NCI-H748 (cell line): ENCODE measurements around the gene HYDIN.
"Not testable (repeated sequence)": the region's sequence is repeated elsewhere in the genome, so short reads cannot be mapped to it uniquely, and the experiment has no call there.

Experiments
- DNase-seq: peaks from one replicate; lab custom pipeline; 2025; ENCODE audit not compliant: unreplicated experiment; lab: John Stamatoyannopoulos, UW

Gene HYDIN

DNA sequence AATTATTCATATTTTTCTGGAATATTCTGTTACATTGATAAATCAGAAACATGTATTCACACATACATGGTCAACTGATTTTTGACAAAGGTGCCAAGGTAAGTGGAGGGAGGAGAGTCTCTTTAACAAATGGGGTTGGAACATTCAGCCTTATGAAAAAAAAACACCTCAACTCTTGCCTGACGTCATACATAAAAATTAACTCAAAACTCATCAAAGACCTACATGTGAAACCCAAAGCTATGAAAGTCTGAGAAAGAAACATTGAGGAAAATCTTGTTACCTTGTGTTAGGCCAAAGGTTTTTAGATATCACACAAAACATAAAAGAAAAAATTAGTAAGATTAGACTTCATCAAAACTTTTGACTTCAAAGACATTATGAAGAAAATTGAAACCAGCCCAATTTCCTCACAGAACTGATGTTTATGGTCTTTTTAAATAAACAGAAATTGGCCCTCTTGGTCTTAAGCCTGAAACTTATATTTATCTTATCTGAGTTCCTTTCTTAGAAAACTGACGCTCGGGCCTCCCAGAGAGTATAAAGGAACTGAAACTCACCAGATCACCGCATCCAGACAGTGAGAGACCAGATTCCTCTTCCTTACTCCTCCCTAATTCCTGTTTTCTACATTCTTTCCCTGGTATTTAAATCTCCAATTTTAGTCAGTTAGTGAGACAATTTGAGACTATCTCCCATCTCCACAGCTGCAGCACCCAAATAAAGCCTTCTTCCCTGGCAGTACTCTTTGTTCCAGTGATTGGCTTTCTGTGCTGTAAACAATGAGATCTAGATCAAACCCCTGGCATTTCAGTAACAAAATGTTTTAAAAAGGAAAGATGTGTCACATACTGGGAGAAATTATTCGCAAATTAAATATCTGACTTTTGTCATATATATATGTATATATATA lies 4.0 kb downstream of the HYDIN start:
- no peak for DNase-seq

DNA sequence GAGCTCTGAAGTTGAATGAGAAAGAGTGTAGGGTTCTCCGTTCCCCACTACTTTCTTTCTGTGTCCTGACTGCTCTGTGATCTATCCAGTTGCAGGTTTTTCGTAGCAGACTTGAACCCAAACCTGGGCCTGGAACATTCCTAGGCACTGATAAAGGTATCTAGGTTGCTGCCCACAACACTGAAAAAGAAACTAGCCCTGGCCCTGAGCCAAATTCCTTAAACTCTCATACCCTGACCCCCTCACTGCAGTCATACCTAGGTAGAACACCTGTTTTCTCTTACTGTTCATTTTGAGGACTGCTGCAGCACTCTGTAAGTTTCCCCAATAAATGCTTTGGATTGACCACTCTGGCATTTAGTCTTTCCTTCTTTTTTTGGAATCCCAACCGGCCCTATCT lies 5.4 kb downstream of the HYDIN start:
- no peak for DNase-seq

DNA sequence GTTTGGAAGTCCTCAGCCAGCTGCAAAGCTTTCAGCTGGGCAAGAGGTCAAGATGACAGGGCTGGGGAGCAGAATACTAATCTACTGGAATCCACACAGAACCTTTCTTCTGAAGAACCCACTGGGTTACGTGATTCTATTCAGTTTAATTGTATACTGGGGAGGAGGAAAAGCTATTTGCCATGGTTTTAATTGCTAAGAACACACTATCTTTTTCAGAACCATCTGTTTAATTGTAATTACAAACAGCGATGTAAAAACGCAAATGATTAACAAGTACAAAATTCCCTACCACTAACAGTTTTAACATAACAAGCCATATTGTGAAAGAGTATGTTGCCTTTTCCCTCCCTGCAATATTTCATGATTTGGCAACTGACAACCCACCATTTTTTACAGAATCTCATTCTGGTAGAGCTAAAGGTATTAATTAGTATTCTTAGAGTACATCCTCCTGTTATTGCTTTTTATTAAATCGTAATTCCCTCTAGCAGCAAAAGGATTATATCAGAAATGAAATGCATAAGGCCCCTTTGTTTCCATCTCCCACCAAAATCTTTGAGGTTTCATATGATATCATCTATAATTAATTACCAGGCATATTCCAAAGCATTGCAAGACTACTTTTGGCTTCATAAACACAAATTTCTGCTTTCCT lies 12.1 kb downstream of the HYDIN start:
- DNase-seq, result peak; percentile 34

DNA sequence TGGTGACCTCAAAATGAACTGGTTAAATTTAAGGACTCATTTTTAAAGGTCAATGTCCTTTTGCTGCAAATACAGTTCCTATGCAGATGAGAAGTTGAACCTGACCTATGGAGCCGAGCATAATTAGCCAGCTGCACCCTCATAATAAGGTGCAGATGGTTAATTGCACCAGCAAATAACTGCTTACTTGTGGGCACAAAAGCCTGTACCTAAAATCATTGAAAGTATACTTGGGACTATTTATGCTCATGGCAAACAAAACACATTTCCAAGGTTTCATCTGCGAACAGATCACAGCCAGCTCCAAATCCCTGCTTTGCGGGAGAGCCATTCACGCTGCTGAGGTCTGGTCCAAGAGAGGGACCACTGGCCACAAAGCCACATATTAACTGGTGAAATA lies 13.0 kb downstream of the HYDIN start:
- peak; percentile 69 for DNase-seq

DNA sequence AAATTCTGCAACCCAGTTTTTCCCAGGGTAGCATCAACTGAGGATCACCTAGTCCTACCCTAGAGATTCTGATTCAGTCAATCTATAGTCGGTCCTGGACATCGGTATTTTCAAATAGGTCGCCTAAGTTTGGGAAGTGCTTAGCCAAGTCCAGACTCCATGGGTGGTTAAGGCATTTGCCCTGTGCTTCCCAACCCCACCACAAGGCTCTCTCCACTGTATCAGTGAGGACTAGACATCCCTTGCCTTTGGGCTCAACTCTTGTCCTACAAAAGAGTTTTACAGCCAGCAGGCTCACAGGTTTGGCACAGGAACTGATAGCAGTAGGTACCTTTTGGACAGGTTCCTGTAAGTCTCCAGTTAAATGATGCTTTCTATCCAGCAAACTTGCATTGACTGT lies 13.8 kb downstream of the HYDIN start:
- DNase-seq, result peak; percentile 10

DNA sequence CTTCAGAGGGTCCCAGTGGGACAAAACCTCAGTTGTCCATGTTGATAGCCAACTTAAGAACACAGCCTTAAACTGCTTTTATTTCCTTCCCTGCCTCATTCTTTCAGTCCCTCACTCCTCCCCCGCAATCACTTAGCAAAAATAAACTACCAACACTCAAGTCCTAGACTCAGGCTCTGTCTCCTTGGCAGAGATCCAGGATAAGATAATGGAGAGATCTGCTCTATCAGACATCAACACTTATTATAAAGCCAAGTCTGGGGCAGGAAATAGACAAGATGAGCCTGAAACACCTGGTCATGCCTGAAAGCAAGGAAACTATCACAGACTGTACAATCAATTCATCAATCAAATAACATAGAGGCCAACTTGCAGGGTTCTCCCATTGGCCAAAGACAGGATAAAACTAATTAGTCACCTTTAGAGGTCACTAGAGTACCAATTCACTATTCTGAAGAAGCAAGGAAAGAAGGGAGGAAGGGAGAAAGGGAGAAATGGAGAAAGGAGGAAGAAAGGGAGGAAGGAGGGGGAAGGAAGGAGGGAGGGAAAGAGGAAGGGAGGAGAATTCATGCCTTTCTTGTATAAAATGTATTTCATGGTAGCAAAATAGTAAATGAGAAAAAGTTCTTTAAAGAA lies 15.7 kb downstream of the HYDIN start:
- DNase-seq, result peak; percentile 79

DNA sequence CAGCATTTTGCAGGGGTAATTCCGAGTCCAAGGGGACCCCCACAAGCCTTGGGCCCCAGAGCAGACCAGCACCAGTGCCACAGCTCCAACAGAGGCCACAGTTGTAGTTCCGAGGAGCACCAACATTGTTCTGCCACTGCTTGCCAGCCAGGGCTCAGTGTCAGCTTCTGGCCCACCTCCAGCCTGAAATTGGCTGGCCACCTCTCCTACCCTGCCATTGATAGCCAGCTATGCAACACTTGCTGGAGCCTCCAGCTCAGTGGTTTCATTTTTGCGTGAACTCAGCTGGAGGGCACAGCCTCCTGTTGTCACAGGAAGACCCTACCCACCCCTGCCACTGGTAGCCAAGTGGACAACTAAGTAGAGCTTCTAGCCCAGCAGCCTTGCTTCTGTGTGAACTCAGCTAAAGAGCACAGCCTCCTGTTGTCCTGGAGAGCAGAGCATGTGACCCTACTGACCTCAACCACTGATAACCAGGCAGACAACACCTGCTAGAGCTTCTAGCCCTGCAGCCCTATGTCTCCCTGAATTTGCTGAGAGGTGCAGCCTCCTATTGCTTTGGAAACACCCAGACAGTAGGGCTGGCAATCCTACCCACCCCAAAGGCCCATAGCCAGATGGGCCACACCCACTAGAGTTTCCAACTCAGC lies 24.9 kb downstream of the HYDIN start:
- DNase-seq, result no peak

DNA sequence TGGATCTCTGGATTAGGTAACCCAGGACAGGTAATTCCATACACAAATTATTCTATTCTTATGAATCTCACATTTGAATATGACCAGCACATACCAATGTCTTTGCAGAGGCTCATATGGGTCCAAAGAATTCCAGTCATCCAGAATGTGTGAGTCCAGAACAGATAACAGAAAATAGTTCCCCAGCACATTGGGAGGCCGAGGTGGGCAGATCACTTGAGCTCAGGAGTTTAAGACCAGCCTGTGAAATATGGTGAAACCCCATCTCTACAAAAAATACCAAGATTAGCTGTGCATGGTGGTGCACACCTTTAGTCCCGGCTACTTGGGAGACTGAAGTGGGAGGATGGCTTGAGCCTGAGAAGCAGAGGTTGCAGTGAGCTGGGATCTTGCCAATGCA lies 26.9 kb downstream of the HYDIN start:
- DNase-seq, result no peak

DNA sequence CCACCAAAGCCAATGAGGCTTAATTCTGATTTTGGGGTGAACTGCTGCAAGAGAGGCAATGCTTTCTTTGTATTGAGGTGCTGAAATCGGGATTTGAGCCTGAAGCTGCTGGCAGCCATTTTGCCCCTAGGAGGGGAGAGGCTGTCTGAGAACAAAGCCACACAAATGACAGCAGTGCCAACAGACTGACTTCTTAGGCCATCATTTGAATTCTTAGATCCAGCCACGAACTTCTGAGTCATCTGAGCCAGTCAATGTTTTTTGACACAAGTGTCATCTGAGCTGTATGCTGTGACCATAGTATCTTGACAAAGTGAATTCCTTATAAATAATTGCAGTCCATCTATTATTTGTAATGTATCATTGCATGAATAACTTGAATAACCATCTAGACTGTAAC lies 29.0 kb downstream of the HYDIN start:
- no peak for DNase-seq

DNA sequence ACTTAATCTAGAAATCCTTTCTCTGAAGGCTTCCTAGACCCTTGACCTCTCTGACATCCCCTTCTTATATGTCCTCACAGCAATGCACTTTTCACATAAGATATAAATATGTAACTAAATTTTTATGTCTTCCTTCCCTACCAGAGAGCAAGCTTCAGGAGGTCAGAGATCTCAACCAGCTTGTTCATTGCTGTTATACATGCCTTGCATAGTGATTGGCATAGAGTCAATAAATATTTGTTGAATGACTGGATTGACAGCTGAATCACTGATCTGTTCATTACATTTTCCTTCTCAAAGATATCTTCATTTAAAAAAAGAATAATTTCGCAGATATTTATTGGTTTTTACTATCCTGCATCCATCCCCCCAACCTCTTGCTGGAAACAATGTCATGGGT lies 29.5 kb downstream of the HYDIN start:
- DNase-seq, result no peak

DNA sequence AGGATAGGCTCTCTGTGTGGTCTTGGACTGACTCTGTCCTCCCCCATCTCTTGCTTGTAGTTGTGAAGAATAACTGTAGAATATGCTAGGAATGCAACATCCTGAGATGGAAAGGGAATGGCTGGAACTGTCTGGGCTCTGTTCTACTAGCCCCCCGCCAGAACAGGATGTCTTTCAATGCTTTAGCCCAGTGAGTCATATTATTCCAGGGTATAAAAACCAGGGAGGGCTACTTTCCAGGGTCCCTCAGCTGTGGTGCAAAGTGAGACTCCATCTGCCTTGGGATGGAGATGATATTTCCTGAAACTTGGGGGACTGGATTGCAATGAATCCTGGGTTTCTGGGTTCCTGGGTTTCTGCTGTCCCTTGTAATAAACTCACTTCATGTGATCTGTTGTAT lies 32.1 kb downstream of the HYDIN start:
- no peak for DNase-seq

DNA sequence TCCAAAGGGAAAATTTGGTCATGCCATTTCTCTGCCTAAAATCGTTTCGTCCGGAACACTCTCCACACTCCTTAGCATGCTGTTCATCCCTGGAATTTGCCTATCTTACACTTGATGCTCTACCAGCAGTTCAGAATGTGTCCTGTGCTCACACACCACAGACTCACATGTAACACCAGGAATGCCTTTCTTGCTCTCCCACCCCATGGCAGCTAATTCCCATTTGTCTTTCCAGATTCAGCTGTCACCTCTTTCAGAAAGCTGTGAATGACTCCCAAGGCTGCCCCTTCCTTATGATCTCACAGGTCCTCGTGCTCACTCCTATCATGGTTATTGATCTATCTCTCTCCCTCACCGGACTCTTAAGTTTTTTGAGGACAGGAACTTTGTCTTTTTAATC lies 38.1 kb downstream of the HYDIN start:
- no peak for DNase-seq

DNA sequence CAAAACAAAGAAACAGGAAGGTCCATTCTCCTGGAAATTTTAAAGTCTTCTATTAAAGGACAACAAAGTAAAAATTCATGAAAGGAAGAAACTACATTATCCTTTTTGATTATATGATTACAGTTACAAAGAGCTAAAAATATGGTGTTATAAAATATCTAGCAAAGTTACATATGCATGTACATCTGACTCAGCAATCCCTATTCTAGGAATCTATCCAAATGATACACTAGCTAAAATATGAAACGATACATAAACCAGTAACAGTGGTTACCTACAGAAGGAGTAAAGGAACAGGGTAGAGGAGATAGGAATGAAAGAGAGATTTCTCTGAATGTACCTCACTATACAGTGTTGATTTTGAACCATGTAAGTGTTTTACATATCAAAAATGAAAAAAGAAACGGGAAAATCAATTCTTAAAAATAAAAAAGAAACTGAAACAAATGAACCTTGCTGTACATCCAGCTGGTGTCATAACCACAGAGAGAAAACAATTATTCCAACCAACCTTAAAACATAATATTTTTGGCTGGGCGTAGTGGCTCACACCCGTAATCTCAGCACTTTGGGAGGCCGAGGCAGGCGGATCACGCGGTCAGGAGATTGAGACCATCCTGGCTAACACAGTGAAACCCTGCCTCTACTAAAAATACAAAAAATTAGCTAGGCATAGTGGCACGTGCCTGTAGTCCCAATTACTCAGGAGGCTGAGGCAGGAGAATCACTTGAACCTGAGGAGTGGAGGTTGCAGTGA lies 41.4 kb downstream of the HYDIN start:
- no peak for DNase-seq

DNA sequence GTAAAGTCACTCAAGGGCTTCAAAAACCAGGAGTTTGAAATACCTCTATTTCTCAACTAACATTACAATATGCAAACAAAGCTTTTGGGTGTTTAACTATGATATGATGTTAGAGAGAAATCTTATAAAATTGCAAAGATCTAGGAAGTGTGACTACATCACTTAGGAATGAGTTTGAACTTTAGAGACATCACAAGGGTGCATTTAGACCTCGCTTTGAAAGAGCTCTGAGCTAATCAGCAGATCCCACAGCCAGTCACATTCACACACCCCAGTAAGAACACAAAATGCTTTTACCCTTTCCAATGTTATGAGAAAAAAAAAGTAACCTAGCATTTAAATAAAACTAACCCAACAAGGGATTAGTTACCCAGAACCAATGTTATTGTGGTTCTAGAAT lies 45.2 kb downstream of the HYDIN start:
- DNase-seq, result no peak

DNA sequence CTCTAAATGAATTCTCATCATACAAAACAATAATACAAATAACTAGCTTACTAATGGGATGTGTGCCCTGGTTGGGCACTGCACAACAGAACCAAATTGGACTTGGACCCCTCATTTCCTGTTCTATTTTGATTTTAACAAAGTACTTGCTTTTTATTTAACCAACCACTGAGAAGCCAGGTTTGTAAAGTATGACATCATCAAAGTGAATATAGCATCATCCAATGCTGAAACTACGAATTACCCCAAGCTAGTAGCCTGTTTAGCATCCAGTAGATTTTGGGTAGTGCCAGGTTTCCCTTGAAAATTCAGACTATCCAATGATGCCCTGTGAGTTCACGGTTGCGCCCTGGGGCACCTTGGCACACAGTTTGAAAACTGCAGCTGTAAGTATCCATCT lies 51.0 kb downstream of the HYDIN start:
- no peak for DNase-seq

DNA sequence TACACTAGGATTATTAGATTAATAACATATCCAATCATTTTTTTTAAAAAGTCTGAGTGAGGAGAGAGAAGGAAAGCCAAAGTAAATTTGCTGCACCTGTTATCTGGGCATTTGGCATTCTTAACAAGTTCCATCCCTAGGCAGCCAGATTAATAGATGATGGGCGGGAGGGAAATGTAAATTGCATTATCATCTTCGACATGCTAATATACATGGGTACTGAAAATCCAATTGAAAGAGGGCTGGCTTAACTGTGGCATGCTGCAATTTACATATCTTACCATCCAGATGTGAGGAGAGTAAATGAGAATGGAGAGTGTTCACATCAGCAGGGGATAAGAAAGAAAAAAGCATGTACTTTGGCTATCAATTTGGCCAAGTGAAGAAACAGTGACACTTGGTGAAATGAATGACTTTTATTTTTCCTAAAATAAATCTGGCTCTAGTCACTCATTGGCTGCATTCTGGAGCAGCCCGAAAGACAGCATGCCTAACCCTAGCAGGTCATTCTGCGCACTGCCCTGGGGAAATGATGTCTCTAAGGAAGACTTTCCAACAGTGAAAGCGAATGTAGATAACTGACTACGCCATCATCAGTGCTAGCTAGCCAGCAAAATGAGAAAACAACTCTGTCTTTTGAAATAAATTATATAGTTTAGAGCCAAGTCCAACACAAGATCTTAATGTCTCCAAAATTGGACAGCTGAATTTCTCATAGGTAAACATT lies 57.9 kb downstream of the HYDIN start:
- no peak for DNase-seq

DNA sequence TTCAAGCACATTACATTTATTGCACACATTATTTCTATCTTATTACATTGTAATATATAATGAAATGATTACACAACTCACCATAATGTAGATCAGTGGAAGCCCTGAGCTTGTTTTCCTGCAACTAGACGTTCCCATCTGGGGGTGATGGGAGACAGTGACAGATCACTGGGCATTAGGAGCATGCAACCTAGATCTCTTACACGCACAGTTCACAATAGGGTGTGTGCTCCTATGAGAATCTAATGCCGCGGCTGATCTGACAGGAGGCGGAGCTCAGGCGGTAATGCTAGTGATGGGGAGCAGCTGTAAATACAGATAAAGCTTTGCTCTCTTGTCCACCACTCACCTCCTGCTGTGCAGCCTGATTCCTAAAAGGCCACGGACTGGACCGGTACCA lies 69.5 kb downstream of the HYDIN start:
- DNase-seq, result not testable (repeated sequence)

DNA sequence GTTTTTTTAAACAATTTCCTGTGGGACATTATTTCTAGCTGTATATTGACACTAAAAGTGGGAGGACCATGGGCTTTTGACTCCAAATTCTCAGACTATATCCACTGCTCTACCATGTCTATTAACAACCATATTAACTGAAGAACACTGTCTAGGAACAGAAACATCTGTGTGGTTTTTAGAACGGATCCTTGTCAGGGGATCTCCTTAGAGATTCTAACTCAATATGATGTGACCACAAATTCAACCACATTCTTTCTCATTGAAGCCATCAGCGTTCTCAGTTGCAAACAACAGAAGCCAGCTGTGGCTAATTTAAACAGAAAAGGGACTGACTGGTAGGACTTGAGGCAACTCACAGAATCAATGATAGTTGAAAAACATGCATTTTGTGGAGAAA lies 73.2 kb downstream of the HYDIN start:
- DNase-seq, result not testable (repeated sequence)

DNA sequence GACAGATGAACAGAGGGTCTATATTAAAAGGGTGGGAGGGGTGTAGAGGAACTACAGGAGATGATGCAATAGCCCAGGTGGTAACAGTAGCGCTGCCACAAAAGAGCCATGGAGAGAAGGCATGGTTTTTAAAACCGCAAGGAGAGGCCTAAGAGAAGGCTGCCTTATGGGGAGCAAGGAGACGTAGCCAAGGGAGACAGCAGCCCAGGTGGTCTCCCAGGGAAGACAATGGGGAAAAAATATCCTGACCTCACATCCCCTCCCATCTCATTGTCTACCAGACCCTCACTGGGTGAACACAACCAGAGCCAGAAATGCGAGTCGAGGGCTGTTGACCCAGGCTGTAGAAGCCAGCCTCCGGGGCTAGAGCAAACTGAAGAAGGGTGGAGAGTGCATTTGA lies 77.2 kb downstream of the HYDIN start:
- not testable (repeated sequence) for DNase-seq

DNA sequence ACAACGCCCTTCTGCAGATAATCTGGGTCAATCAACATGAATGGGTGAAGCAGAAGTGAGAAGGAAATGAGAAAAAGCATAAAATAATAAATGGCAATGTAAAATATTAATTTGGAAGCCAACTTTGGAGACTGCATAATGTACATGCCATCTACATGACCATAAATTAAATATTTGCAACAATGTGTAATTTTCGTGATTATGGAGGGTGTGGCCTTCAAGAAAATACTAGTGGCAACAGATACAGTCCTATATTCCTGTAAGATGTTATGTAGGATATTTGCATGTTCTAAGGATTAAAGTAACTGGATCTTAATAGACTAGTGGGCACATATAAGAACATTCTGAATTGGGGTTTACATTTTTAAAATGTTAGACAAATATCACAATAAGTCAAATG lies 78.9 kb downstream of the HYDIN start:
- not testable (repeated sequence) for DNase-seq
